OCI-LY1 (cell line): Measurements from ENCODE around the gene ST6GALNAC6.

ENCODE experiments used
- EZH2 ChIP-seq: fragments of 200-600 bp; sonication (generic), shearing (Covaris generic); IDR thresholded peaks from 2 replicates; pipeline ENCODE4 v1.8.0; 2017; ENCODE audit warnings: borderline replicate concordance, mixed run types, mild to moderate bottlenecking, antibody characterized with exemption, low read length, moderate library complexity, mixed read lengths
- TF ChIP-seq, protein P1 (sequence below): fragments of 200-600 bp; sonication (generic), shearing (Covaris generic); IDR thresholded peaks from 2 replicates; pipeline ENCODE4 v1.5.1; 2017; ENCODE audit warnings: mild to moderate bottlenecking, antibody characterized with exemption, low read length, moderate library complexity, mixed read lengths

GRCh38 chr9:127876764-127877562 lies 22.4 kb downstream of the ST6GALNAC6 start:
- TF ChIP-seq, protein P1, sequence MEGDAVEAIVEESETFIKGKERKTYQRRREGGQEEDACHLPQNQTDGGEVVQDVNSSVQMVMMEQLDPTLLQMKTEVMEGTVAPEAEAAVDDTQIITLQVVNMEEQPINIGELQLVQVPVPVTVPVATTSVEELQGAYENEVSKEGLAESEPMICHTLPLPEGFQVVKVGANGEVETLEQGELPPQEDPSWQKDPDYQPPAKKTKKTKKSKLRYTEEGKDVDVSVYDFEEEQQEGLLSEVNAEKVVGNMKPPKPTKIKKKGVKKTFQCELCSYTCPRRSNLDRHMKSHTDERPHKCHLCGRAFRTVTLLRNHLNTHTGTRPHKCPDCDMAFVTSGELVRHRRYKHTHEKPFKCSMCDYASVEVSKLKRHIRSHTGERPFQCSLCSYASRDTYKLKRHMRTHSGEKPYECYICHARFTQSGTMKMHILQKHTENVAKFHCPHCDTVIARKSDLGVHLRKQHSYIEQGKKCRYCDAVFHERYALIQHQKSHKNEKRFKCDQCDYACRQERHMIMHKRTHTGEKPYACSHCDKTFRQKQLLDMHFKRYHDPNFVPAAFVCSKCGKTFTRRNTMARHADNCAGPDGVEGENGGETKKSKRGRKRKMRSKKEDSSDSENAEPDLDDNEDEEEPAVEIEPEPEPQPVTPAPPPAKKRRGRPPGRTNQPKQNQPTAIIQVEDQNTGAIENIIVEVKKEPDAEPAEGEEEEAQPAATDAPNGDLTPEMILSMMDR, result no peak
- no peak for TF ChIP-seq EZH2
